Neural progenitor cell (in vitro differentiated cells): Measurements from ENCODE around the gene TTC23L.

Experiments used
- CTCF ChIP-seq: fragments of 200-600 bp; sonication (generic); IDR thresholded peaks from 2 replicates; pipeline ENCODE4 v1.5.1; 2017; ENCODE audit warnings: antibody characterized with exemption, mild to moderate bottlenecking
- EZH2 ChIP-seq: fragments of 200-600 bp; sonication (generic); IDR thresholded peaks from 2 replicates; pipeline ENCODE4 v1.6.1; 2017; ENCODE audit warnings: antibody characterized with exemption, mild to moderate bottlenecking, moderate library complexity
- EZH2phosphoT487 ChIP-seq: fragments of 200-600 bp; sonication (generic); IDR thresholded peaks from 2 replicates; pipeline ENCODE4 v1.6.1; 2017; ENCODE audit warnings: antibody characterized with exemption

- no peak for TF ChIP-seq EZH2phosphoT487
- TF ChIP-seq CTCF: no peak
- no peak for TF ChIP-seq EZH2
Measured at GRCh38 chr5:34932947-34933346, 94.0 kb downstream of the TTC23L start.
